Fibroblast of pulmonary artery (primary cell): Measurements from ENCODE around the gene PRR32.

Experiments used
- DNase-seq: peaks from one replicate; pipeline ENCODE4 v3.0.0-alpha.2; 2010; ENCODE audit warnings: low read depth
- H3K4me3 ChIP-seq: replicated peaks from 2 replicates; pipeline ENCODE4 v1.5.1; 2011; ENCODE audit warnings: low read depth, mild to moderate bottlenecking, control low read depth, low read length, moderate library complexity
- CTCF ChIP-seq: IDR thresholded peaks from 2 replicates; pipeline ENCODE4 v1.5.1; 2011; ENCODE audit warnings: mild to moderate bottlenecking, control low read depth, low read length, inconsistent platforms; ENCODE audit errors: missing control alignments

Gene PRR32

GRCh38 chrX:126824338-126825007 is 4.9 kb downstream of the PRR32 start:
- no peak overlapping the region for H3K4me3 ChIP-seq
- DNase-seq, result no peak
- TF ChIP-seq CTCF, result no peak

GRCh38 chrX:126825566-126826193 is 6.2 kb downstream of the PRR32 start:
- H3K4me3 ChIP-seq, result no peak overlapping the region
- no peak for DNase-seq
- TF ChIP-seq CTCF, result no peak

GRCh38 chrX:126836186-126836585 is 16.7 kb downstream of the PRR32 start:
- no peak for DNase-seq
- TF ChIP-seq CTCF, result no peak
- H3K4me3 ChIP-seq, result no peak overlapping the region

- no peak for DNase-seq
- TF ChIP-seq CTCF, result no peak
- H3K4me3 ChIP-seq, result no peak overlapping the region
Measured at GRCh38 chrX:126847143-126847542, 27.6 kb downstream of the PRR32 start.

- no peak for DNase-seq
- no peak for TF ChIP-seq CTCF
- no peak overlapping the region for H3K4me3 ChIP-seq
Measured at GRCh38 chrX:126855839-126856524, 36.5 kb downstream of the PRR32 start.
